GM10266 (cell line): ENCODE results near the gene PDXP.
A peak's percentile ranks its signal among the peaks of the same experiment; 100 is the strongest.

Experiments used
- DNase-seq: peaks from one replicate; pipeline ENCODE4 v3.0.0; 2012; ENCODE audit errors: extremely low spot score
- CTCF ChIP-seq: IDR thresholded peaks from 2 replicates; pipeline ENCODE4 v1.5.1; 2012; ENCODE audit warnings: mild to moderate bottlenecking, low read depth; ENCODE audit not compliant: control insufficient read depth, insufficient read depth; ENCODE audit errors: missing control alignments

Gene PDXP

GRCh38 chr22:37617431-37617830 lies 41.1 kb upstream of the PDXP start:
- no peak for TF ChIP-seq CTCF
- DNase-seq = no peak

GRCh38 chr22:37618072-37618656 lies 40.4 kb upstream of the PDXP start:
- no peak for TF ChIP-seq CTCF
- DNase-seq = no peak

GRCh38 chr22:37618674-37619073 lies 39.8 kb upstream of the PDXP start:
- no peak for DNase-seq
- TF ChIP-seq CTCF = no peak

- no peak for DNase-seq
- no peak for TF ChIP-seq CTCF
These were observed 38.5 kb upstream of the PDXP start for GRCh38 chr22:37619991-37620390.

- DNase-seq = no peak
- TF ChIP-seq CTCF = no peak
These were observed 37.1 kb upstream of the PDXP start for GRCh38 chr22:37621352-37621860.

GRCh38 chr22:37623075-37624016 lies 35.2 kb upstream of the PDXP start:
- TF ChIP-seq CTCF = peak; percentile 75
- peak; percentile 80 for DNase-seq

GRCh38 chr22:37624017-37624365 lies 34.5 kb upstream of the PDXP start:
- no peak for DNase-seq
- no peak for TF ChIP-seq CTCF
